Testis (tissue), 3 donors: ENCODE measurements around the gene AKAP8L. TPM values are rescaled to one million over a fixed set of nuclear protein-coding genes. Genes with fewer than 3 reads are reported as not detected.
A peak's percentile ranks its signal among the peaks of the same experiment; 100 is the strongest.
"Not testable (repeated sequence)": the region's sequence is repeated elsewhere in the genome, so short reads cannot be mapped to it uniquely, and the experiment has no call there.

Source experiments
- DNase-seq: peaks from one replicate; pipeline ENCODE4 v3.0.0-alpha.2; 2019
- H3K27ac ChIP-seq, 2 donors: fragments of 200-600 bp; sonication (generic); one replicate each; pipeline ENCODE4 v1.5.1; 2019
- H3K27me3 ChIP-seq: fragments of 200-600 bp; sonication (generic); one replicate; pipeline ENCODE4 v1.5.1; 2019
- H3K36me3 ChIP-seq: fragments of 200-600 bp; sonication (generic); one replicate; pipeline ENCODE4 v1.5.1; 2017; ENCODE audit warnings: low read depth; ENCODE audit errors: missing control alignments
- H3K4me1 ChIP-seq: fragments of 200-600 bp; sonication (generic); one replicate; pipeline ENCODE4 v1.5.1; 2019
- H3K4me3 ChIP-seq, 2 donors: fragments of 200-600 bp; sonication (generic); one replicate each; pipeline ENCODE4 v1.5.1; 2017 to 2019
- H3K9me3 ChIP-seq: fragments of 200-600 bp; sonication (generic); one replicate; pipeline ENCODE4 v1.5.1; 2017
- POLR2A ChIP-seq: fragments of 450-650 bp; IDR thresholded peaks from one replicate; pipeline ENCODE4 v1.6.1; 2017; ENCODE audit warnings: antibody characterized with exemption, mild to moderate bottlenecking, moderate library complexity
- WGBS, 2 donors: methylation state at CpG; one replicate each; pipeline ENCODE4 v1.1.5; 2018; 5-methylcytosine and 5-hydroxymethylcytosine counted together
- intact Hi-C: fragments of 100-400 bp; cut with DNase I; formaldehyde crosslinking; loops from one replicate; pipeline ENCODE4 v1.15.1; 2023; ENCODE audit warnings: low total_unique reads
- polyA plus RNA-seq: library from polyadenylated mRNA; stranded (reverse); fragments of 350-450 nt; fragmentation: Illumina TruSeq; extraction: RNeasy Lipid Tissue Mini Kit (QIAGEN cat#74804); gene quantifications from one replicate; pipeline ENCODE4 v1.2.3, GENCODE V29; 2014; ENCODE audit warnings: low read depth, low replicate concordance; ENCODE audit not compliant: insufficient read depth
- total RNA-seq, 2 donors: library from RNA; depleted of rRNA; stranded (reverse); fragments of >200 nt; gene quantifications; one replicate each; pipeline ENCODE4 v1.2.3, GENCODE V29; 2016
- TF ChIP-seq, protein P1 (sequence below), 3 experiments: fragments of 450-650 bp in 2 of 3; fragments of 200-600 bp in 1 of 3; sonication (generic) in 1 of 3; IDR thresholded peaks; one replicate each; pipeline ENCODE4 v1.5.1; 2016 to 2019; ENCODE audit warnings: antibody characterized with exemption in 3 of 3, mild to moderate bottlenecking in 2 of 3, moderate library complexity in 1 of 3

Gene AKAP8L
- total and polyA plus RNA-seq, 3 donors from 2014 or later: 131 to 399 (median 334) TPM

DNA sequence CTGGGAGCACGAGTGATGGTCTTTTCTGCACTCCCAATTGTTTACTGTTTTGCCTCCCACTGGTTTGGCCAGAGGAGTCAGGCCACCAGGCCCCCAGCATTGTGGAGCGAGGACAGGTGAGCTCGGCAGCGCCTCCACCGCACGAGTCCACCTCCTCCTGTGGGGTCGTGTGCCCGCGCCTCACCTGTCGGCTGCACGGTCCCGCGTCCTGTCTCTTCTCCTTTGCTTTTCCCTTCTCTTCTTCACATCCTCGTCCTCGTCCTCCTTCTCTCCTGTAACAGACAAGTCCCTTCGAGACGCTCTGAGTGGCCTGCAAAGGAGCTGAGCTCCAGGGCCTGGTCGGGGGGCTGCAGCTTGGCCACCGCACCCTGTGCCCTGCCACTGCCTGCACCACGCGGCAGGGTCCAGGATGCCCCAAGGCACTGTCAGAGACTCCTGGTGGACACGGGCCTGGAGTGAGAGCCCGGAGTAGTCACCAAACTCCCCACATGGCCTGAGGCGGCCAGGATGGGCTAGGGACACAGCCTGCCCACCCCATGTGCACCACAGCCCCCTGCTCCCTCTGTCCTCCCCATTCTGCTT, 50.6 kb downstream of the AKAP8L start:
- intact Hi-C loops: no loop called here
- Histone ChIP-seq H3K4me3 (no peak overlapping the region), H3K9me3 (no peaks in the 10 kb centered on the region), H3K36me3 (no peaks in the 10 kb centered on the region), H3K27ac (peak overlapping the region in 1 of 2 donors; percentile 39), H3K4me1 (peaks cover 6% of the 10 kb centered on the region), H3K27me3 (no peaks in the 10 kb centered on the region)
- 91 to 93% methylated on average over 19 to 24 of the region's 24 CpGs for WGBS, 2 donors
- no peak for TF ChIP-seq POLR2A
- TF ChIP-seq, protein P1, sequence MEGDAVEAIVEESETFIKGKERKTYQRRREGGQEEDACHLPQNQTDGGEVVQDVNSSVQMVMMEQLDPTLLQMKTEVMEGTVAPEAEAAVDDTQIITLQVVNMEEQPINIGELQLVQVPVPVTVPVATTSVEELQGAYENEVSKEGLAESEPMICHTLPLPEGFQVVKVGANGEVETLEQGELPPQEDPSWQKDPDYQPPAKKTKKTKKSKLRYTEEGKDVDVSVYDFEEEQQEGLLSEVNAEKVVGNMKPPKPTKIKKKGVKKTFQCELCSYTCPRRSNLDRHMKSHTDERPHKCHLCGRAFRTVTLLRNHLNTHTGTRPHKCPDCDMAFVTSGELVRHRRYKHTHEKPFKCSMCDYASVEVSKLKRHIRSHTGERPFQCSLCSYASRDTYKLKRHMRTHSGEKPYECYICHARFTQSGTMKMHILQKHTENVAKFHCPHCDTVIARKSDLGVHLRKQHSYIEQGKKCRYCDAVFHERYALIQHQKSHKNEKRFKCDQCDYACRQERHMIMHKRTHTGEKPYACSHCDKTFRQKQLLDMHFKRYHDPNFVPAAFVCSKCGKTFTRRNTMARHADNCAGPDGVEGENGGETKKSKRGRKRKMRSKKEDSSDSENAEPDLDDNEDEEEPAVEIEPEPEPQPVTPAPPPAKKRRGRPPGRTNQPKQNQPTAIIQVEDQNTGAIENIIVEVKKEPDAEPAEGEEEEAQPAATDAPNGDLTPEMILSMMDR (IDR thresholded peaks at IDR 0.05): no peak
- DNase-seq: no peak

DNA sequence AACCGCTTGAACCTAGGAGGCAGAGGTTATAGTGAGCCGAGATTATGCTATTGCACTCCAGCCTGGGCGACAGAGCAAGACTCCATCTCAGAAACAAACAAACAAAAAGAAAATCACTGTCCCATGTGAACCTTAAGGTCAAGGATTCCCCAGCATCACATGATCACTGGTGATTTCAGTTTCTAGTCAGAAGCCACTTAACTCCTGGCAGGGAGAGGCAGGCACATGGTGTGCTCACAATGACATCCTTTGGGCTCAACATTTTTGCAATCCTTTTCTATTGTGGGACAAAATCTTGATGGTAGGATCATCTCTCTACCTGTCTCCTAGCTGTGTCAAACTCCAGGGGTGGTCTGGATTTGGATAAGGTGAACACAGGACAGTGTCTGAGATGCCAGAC, 51.3 kb downstream of the AKAP8L start:
- intact Hi-C loops: no loop called here
- 62% methylated on average over 3 of the region's 3 CpGs for WGBS, 2 donors
- Histone ChIP-seq H3K4me1 (peaks cover 6% of the 10 kb centered on the region), H3K9me3 (no peaks in the 10 kb centered on the region), H3K27ac (peak overlapping the region in 1 of 2 donors; percentile 39), H3K4me3 (no peak overlapping the region), H3K27me3 (no peaks in the 10 kb centered on the region), H3K36me3 (no peaks in the 10 kb centered on the region)
- TF ChIP-seq, protein P1 (IDR thresholded peaks at IDR 0.05): no peak
- TF ChIP-seq POLR2A: no peak
- peak; percentile 61 for DNase-seq

DNA sequence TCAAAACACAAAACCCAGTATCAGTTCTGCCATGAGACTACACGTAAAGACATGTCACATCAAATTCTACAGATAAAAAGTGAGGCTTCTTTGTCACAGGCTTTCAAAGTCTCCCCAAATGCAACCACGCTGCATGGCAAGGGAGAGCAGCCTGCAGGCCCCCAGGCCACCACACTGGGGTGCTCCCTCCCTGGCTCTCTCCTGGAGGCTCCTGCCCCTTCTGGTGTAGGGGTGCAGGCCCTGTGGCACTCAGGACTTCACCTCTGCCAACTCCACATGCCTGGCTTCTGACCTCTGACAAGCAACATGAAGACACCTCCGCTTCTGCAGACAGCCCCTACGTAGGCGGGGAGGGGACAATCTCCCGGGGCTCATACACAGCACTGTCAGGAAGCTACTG, 53.5 kb downstream of the AKAP8L start:
- Histone ChIP-seq H3K27ac (no peak overlapping the region), H3K4me1 (peaks cover 6% of the 10 kb centered on the region), H3K36me3 (no peaks in the 10 kb centered on the region), H3K9me3 (no peaks in the 10 kb centered on the region), H3K27me3 (no peaks in the 10 kb centered on the region), H3K4me3 (no peak overlapping the region)
- no peak for DNase-seq
- 92% methylated on average over 6 of the region's 6 CpGs; no CpG with 5 or more reads in 1 of the 2 donors for WGBS, 2 donors
- intact Hi-C loops: no loop called here
- TF ChIP-seq, protein P1 (IDR thresholded peaks at IDR 0.05): no peak
- no peak for TF ChIP-seq POLR2A

DNA sequence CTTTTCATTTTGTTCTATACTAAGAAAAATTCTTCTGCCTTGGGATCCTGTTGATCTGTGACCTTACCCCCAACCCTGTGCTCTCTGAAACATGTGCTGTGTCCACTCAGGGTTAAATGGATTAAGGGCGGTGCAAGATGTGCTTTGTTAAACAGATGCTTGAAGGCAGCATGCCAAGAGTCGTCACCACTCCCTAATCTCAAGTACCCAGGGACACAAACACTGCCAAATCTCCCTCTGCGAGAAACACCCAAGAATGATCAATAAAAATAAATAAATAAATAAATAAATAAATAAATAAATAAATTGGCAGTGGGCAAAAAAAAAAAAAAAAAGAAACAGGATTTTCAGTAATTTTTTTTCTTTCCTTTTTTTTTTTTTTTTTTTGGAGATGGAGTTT, 55.0 kb downstream of the AKAP8L start:
- WGBS, 2 donors: 42 to 55% methylated on average over 3 of the region's 3 CpGs
- intact Hi-C loops, H3K36me3 ChIP-seq, DNase-seq, H3K4me1 ChIP-seq, H3K9me3 ChIP-seq, H3K4me3 ChIP-seq, H3K27ac ChIP-seq, H3K27me3 ChIP-seq: not testable (repeated sequence)

DNA sequence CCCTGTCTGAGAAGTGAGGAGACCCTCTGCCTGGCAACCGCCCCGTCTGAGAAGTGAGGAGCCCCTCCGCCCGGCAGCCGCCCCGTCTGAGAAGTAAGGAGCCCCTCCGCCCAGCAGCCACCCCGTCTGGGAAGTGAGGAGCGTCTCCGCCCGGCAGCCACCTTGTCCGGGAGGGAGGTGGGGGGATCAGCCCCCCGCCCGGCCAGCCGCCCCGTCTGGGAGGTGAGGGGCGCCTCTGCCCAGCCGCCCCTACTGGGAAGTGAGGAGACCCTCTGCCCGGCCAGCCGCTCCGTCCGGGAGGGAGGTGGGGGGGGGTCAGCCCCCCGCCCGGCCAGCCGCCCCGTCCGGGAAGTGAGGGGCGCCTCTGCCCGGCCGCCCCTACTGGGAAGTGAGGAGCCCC, 55.7 kb downstream of the AKAP8L start:
- H3K27me3 ChIP-seq, H3K27ac ChIP-seq, H3K4me1 ChIP-seq, H3K9me3 ChIP-seq, DNase-seq, intact Hi-C loops, H3K36me3 ChIP-seq, H3K4me3 ChIP-seq: not testable (repeated sequence)
- WGBS, 2 donors: no CpG with 5 or more reads among the region's 30 CpGs

DNA sequence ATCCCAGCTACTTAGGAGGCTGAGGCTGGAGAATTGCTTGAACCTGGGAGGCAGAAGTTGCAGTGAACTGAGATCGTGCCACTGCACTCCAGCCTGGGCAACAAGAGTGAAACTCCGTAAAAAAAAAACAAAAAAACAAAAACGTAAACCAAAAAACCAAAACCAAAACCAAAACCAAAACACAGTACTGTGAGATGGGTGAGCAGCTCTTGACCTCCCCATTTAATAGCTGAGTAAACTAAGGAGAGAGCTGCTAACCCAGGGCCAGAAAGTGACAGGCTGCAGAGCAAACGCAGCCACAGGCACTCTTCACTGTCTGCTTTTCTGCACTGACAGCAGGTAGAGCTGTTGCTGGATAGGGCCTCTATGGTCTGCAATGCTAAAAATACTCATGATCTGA, 58.8 kb downstream of the AKAP8L start:
- DNase-seq, H3K4me3 ChIP-seq, H3K4me1 ChIP-seq, H3K27ac ChIP-seq, H3K9me3 ChIP-seq, H3K27me3 ChIP-seq, intact Hi-C loops, H3K36me3 ChIP-seq: not testable (repeated sequence)
- WGBS, 2 donors: 81 to 87% methylated on average over 4 of the region's 4 CpGs
